ENCODE results near the gene RFPL3.
"Not testable (repeated sequence)": the region's sequence is repeated elsewhere in the genome, so short reads cannot be mapped to it uniquely, and the experiment has no call there.

GRCh38 chr22:32360096-32360495, 2.4 kb downstream of the RFPL3 start:
- not testable (repeated sequence) for TF ChIP-seq CTCF (IDR thresholded peaks at IDR 0.05; ENCODE audit: insufficient read depth, low read depth, low read length); EZH2 (IDR thresholded peaks at IDR 0.05; ENCODE audit: insufficient read depth, low read length)
